NCI-H1436 treated with DMSO at 0.1 percent for 48 hours (cell line): ENCODE results near the gene ZFP69B.

Experiments
- DNase-seq: peaks from one replicate; lab custom pipeline; 2025; lab: John Stamatoyannopoulos, UW

The ZFP69B gene

DNA sequence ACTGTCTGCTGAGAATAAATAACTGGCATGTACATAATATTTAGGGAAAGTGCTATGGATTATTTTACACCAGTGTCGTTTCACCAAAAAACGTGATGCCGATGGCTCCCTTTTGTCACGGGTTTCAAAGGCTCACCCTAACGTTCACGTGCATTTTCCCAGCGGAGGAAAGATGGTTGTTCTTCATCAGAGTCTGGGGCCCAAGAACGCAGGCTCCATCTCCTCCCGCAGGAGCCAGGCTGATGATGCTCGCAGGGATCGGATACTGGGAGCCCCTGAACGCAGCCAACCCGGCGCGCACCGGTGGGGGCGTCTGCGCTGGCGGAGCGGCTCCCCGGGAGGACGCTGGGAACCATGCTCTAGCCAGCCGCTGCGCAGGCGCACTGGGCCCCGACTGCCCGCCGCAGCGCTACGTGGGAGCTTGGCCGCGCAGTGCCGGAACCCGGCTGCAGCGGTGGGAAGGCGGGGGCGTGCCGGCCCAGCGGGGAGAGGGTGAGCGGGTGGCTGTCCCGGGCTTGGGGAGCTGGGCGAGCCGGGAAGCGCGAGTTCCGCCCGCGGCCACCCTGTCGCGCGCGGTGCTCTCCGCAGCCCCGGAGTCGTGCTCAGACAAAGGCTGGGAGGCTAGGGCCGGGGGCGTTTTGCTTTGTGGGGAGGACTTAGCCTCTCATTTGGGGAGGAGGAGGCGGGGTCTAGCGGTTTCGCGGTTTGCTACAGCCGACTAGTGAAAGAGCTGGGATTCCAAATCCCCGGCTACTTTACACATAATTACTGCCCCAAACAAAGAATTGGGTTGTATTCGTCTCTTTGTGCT lies at the start of gene ZFP69B:
ZFP69B (plus strand) TSS at position 793 of the 811 bp plus-strand sequence. CDS start 486 bp downstream, outside the sequence.
- peak; percentile 39 for DNase-seq

GRCh38 chr1:40401473-40402201 lies 48.6 kb upstream of the ZFP69B start:
- no peak for DNase-seq

DNA sequence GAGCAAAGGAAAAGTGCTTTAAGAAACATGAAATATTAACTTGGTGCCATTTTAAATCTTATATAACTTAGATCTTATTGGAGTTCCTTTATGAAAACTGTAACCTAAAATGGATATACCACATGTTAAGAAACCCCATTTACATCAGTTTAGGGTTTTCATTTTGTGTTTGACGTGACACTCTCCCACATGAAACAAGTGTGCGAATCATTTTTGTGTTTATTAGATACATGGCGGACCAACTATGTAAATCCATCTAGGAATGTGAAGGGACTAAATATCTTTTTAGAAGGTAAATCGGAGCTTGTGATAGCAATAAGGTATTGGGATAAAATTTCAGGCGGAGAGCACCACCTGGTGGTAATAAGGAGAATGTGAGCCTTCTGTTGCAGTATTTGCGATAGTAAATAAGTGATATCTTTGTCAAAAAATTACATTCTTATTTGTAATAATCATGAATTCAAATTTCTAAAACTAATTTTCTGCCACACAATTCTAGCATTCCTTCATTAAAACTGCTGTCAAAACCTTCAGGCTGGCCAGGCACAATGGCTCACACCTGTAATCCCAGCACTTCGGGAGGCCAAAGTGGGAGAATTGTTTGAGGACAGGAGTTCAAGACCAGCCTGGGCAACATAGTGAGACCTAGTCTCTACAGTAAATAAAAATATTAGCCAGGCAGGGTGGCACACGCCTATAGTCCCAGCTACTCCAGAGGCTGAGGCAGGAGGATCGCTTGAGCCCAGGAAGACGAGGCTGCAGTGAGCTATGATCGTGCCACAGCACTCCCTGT lies 45.4 kb upstream of the ZFP69B start:
- no peak for DNase-seq

- no peak for DNase-seq
Measured at GRCh38 chr1:40405812-40406211, 44.5 kb upstream of the ZFP69B start.

DNA sequence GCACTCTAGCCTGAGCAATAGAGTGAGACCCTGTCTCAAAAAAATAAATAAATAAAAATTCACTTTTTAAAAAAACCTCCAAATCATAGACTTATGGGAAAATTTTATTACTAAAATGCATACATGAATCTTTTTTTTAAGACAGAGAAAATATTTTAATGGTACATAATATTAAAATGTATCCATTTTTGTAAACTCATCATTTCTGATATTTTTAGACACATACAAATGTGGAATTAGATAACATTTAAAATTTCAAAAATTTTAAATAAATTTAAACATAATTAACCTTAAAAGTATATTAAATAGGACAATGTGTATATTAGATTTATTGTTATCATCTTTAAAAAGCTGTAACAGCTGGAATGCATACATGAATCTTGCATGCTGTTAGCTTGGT lies 42.8 kb upstream of the ZFP69B start:
- no peak for DNase-seq

DNA sequence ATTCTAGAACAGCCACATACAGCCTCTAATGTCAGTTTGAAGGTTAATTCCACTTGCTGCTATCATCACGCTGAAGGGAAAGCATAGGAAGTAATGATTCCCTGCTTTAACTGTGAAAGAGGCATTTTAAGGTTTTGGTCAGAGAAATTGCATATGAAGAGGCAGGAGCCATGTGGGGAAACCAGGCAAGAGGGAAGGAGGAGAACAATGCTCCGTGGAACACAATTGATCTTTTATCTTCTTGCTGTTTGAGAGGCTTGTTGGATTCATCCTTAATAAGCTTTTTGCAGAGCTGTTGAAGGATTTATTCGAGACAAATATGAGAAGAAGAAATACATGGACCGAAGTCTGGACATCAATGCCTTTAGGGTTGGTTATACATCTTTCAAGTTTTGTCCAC lies 40.8 kb upstream of the ZFP69B start:
- no peak for DNase-seq

DNA sequence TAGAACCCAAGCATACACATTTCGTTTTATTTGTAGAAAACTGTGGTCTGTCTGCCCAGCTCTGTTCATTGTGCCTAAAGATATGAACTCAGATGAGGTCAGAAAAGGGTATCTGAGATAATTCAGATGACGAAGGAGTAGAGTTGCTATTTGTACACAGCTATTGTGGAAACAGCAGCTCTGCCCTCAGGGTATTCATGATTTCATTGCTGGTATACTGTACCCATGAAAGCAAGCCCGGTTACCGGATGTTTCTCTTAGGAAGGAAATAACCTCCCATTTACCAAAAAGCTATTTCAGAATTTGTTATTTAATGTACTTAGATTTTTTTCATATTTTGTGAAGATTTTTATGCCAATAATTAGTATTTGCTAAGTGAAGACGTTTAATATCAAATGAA lies 39.0 kb upstream of the ZFP69B start:
- no peak for DNase-seq

DNA sequence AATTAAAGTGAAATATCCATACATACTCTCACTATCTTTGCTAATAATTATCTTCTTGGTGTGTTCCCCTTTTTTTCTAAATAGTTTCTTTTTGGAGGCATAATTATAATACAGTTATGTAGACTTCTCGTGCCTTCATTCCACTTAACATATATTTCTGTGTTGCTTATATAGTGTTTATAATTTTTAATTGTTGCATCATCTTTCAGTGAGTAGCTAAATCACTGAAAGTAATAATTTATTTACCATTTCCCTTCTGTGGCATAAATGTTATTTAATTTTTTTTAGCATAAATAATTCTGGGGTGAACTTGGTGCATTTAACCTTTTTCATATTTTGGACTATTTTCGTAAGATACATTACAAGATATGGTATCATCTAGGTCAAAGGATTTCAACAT lies 38.4 kb upstream of the ZFP69B start:
- no peak for DNase-seq

GRCh38 chr1:40413527-40414252 lies 36.6 kb upstream of the ZFP69B start:
- no peak for DNase-seq

GRCh38 chr1:40414331-40414730 lies 35.9 kb upstream of the ZFP69B start:
- no peak for DNase-seq

GRCh38 chr1:40416709-40417108 lies 33.6 kb upstream of the ZFP69B start:
- no peak for DNase-seq

DNA sequence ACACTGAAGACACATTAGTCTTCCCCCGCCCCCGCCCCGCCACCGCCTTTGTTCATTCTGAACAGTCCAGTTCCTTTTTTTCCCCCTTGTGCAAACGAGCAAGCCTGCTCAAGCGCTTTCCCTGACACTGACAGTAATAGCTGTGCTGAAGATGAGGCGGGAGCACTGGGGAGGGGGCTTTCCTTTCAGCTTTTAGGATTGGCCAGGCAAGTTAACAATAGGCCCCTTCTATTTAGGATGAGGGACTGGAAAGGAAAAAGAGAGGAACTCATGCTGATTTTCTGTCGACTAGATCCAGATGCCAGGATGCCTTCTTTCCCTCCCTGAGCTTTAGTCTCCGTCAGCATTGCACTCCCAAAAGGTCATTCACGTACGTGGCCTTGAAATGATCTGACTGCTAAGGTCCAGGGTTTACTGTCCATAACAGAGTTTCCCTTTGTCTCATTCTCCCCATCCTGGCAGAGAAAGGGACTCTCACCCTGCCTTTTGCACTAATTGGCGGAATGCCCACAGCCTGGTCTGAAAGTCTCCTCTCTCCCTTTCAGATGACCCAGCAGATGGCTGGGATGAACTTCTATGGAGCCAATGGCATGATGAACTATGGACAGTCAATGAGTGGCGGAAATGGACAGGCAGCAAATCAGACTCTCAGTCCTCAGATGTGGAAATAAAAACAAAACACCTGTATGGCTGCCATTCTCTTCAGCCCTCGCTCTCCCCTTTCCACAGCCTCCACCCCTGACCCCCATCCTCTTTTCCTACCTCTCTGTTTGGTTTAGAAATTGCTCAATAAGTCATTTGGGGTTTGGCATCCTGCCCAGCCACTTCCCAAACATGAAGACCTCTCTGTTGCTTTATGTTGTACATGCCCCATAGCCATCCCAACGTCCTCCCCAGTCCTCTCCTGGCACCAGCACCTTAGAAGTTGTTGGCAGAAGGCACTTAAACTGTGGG lies 28.6 kb upstream of the ZFP69B start:
- DNase-seq, result no peak

DNA sequence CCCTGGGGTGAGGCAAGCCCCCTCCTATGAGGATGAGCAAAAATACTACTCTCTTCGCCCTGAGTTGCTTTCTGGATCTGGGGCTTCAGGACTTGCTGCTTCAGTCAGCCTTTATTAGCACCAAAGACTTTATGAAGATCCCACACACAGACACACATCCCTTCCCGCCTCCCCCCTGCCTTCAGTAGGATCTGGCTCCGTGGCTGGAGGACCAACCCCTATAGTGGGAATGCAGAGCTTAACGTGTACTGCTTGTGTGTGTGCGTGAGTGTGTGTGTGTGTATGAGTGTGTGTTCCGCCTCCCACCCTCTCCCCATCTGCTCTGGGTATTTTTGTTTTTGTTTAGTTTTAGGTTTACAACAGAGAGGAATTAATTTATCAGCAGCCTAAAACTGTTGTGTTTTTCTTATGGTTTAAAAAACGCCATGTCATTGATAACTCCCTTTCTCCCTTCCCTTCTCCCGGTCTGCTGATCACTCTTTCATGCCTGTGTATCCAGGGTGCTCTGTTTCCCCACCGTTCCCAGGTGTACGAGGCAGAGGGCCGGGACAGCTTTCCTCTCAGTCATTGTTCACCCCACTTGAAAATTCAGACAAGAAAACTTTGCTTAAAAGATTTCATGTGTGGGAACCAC lies 27.5 kb upstream of the ZFP69B start:
- no peak for DNase-seq

GRCh38 chr1:40423264-40423642 lies 27.0 kb upstream of the ZFP69B start:
- DNase-seq, result no peak

DNA sequence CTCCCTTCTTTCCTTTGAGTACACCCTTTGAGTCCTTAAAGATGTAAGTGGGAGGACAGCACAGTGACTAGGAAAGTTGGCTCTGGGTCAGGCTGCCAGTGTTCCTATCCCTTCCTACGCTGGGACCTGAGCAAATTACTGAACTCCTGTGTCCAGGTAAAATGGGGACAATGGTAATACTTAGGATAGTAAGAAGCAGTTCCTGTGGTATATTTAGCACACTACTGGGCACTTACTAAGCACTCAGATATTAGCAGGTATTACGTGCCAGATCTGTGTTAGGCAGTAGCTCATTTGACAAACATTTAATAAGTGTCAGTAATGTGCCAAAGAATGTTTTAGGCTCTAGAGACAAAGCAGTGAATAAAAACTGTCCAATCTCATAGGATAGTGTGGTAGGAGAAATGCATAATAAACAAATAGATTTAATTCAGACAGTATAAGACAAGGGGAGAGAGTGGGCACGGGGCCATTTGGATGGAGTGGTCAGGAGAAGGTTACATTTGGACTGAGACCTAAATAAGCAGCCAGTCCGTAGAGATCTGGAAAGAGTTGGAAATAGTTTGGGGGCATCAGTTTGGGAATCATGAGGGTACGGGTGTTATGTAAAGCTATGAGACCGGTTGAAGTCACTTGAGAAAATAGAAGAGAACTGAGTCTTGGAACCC lies 26.2 kb upstream of the ZFP69B start:
- no peak for DNase-seq

DNA sequence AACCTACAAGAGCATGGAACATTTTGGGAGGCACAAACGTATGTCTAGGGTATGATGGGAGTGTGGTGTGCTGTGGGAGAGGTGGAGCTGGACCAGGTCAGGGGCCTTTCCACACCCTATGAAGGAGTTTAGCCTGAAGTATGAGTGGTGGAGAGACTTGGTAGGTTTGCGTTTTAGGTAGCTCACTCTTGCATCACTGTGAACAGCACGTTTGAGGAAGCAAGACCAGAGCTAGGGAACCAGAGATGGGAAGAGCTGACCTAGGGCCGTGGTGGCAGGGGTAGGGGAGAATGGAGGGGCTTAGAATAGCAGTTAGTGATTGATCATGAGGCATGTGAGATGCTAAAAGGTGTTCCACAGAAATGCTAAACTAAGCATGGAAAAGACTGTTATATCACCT lies 25.1 kb upstream of the ZFP69B start:
- DNase-seq, result no peak

DNA sequence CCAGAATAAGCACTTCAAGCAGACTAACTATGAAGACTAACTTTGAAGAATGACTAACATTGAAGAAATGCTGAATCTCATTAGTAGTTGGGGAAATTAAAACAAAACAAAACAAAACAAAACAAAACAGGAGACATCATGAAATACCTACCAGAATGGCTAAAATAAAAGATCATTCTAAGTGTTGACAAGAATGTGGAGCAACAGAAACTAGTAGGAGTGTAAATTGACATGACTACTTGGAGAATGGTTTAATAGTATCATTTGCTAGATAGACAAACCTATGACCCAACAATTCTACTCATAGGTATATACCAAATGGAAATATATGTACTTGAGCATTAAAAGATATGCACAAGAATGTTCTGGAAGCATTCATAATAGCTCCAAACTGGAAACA lies 18.9 kb upstream of the ZFP69B start:
- DNase-seq, result no peak

- DNase-seq, result no peak
Measured at GRCh38 chr1:40432644-40433390, 17.5 kb upstream of the ZFP69B start.

DNA sequence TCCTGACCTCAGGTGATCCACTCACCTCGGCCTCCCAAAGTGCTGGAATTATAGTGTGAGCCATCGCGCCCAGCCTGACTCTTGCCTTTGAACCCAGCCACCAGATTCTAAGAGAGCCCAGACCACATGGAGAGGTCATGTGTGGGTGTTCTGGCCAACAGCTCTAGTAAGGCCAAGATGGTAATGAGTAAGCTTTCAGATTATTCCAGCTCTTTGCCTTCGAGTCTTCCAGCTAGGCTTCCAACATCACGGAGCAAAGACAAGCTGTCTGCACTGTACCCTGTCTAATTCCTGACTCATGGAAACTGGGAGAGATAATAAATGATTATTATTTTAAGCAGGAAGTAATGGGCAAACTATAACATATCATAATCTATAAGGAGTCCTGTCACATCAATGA lies 14.8 kb upstream of the ZFP69B start:
- no peak for DNase-seq
